ENCODE data around the gene SULT2B1.
"Not testable (repeated sequence)": the region's sequence is repeated elsewhere in the genome, so short reads cannot be mapped to it uniquely, and the experiment has no call there.

SULT2B1 gene

DNA sequence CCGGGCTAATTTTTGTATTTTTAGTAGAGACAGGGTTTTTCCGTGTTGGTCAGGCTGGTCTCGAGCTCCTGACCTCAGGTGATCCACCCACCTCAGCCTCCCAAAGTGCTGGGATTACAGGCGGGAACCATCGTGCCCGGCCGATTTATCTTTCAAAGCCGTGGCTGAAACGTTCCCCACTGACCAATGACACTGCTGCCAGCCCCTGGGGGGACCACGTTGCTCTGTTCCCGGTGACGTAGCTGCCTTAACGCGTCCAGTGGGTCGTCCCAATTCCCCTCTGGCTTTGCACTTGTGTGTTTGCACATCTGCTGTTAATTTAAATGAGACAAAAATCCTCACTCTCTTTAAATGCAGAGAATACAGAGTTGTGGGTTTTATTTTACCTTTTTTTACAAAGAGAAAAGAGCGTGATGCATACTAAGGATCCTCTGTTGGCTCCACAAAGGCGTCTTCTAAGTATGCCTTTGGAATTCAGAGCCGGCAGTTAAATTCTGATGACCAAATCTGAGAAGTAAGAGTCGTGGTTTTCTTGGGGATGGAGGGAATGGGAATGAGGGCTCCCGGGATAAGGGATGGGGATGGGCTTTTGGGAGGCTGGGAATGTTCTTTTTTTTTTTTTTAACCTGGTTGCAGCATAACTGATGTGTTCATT, 21.8 kb upstream of the SULT2B1 start:
- DNase-seq, result no peak

DNA sequence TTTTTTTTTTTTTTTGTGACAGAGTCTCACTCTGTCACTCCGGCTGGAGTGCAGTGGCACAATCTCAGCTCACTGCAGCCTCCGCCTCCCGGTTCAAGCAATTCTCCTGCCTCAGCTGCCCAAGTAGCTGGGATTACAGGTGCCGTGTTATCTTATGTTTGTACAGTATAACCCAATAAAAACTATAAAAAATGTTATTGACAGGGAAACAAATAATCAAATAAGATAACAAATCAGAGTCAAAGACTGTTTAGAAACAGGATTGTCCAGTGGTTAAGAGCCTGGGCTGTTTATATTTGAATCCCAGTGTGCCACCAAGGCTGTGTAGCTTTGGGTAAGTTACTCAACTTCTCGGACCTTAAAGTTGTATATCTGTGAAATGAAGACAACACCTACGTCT, 21.2 kb upstream of the SULT2B1 start:
- DNase-seq, result no peak

DNA sequence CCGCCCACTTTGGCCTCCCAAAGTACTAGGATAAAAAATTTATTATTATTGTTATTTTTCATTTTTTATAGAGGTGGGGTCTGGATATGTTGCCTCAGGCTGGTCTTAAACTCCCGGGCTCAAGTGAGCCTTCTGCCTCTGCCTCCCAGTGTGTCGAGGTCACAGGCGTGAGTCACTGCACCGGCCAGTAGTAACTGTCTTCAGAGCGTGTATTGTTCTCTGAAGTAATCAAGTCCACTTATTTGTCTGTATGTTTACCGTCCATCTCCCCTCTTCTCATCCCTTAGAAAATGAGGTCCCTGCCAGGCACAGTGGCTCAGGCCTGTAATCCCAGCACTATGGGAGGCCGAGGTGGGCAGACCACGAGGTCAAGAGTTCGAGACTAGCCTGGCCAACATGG, 18.2 kb upstream of the SULT2B1 start:
- no peak for DNase-seq

DNA sequence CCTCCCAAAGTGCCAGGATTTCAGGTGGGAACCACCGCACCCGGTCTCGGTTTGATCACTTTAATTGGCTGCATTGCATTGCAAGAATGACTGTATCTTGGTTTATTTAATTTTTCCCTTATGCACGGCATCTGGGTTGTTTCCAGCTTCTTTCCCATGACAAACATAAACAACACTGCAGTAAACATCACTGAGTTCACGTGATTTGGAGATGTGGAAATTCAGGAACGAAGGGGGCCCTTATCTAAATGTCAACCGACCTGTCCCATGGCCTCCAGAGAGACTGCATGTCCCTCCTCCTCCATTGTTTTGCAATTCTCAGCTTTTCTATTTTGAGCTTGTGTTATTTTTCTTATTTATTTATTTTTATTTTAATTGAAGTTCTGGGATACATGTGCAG, 14.4 kb upstream of the SULT2B1 start:
- no peak for DNase-seq

DNA sequence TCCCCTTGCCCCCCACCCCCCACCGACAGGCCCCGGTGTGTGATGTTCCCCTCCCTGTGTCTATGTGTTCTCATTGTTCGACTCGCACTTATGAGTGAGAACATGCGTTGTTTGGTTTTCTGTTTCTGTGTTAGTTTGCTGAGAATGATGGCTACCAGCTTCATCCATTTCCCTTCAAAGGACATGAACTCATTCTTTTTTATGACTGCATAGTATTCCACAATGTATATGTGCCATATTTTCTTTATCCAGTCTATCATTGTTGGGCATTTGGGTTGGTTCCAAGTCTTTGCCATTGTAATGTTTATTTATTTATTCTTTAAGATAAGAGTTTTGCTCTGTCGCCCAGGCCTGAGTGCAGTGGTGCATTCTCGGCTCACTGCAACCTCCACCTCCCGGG, 13.9 kb upstream of the SULT2B1 start:
- not testable (repeated sequence) for DNase-seq

DNA sequence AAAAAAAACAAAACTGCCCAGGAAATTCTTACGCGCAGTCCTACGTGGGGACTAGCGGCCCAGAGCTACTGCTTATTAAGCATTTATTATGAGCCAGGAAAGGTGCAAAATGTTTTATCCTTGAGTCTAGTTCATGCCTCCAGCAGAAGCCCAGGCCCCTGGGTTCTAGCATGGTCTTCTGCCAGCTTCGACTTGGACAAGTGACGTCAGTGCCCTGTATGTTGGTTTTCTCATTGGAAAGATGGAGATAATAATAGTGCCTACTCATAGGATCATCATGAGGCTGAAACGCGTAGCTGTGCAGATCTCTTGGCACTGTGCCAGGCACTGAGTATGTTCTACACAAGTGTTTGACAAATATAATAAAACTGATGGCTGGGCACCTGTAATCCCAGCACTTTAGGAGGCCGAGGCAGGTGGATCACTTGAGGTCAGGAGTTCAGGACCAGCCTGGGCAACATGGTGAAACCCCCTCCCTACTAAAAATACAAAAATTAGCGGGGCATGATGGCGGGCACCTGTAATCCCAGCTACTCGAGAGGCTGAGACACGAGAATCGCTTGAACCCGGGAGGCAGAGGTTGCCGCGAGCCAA, 12.4 kb upstream of the SULT2B1 start:
- peak; percentile 78 for DNase-seq

DNA sequence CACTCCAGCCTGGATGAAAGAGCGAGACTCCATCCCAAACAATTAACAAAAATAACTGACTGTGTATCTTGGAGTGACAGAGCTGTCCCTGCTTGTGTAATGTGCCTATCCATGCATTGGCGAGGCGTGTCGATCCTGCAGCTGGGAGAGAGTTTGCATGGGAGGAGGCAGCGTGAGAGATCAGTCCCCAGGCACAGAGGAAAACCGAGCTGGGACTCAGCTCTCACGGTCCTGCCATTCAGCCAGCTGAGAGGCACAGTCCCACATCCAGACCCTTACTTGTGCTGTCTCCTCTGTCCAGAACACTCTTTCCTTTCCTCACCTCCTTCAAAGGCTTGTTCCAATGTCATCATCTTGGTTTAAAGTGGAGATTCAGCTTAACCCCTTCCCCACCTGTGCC, 11.9 kb upstream of the SULT2B1 start:
- DNase-seq, result peak; percentile 20

DNA sequence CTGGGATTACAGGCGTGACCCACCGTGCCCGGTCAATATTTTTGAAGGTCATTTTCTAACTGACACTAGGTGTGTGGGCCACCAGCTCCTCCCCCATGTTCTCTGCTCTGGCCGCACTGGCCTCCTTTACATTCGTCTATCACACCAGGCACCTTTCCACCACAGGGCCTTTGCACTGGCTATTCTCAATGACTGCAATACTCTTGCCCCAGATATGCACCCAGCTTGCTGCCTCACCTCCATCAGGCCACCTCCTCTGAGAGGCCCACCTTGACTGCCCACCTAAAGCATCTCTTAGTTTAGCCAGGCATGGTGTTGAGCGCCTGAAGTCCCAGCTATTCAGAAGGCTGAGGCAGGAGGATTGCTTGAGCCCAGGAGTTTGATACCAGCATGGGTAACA, 10.2 kb upstream of the SULT2B1 start:
- no peak for DNase-seq

DNA sequence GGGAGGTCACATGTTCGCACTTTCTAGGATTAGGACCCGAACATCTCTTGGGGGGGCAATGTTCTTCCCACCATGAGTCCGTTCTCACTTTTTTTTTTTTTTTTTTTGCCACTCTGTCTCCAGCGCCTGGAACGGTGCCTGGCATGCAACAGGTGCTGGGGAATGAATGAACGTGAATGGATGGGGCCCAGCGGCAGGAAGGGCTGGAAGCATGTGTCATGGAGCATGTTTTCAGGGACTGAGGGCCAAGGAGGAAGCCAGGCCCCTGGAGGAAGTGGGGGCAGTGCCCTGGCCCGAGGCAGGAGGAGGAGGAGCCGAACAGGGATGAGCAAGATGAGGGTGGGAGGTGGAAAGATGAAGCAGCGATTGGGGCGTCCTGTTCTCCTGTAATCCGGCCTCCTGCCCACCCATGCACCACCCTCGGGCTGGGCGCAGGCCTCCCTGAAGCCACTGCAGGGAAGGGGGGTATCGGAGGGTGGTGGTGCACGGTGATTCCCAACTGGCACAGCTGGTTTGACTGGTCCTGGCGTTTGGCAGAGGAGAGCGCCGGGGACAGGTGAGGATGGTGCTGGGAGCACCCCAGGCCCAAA, 8.8 kb upstream of the SULT2B1 start:
- DNase-seq, result peak; percentile 9

DNA sequence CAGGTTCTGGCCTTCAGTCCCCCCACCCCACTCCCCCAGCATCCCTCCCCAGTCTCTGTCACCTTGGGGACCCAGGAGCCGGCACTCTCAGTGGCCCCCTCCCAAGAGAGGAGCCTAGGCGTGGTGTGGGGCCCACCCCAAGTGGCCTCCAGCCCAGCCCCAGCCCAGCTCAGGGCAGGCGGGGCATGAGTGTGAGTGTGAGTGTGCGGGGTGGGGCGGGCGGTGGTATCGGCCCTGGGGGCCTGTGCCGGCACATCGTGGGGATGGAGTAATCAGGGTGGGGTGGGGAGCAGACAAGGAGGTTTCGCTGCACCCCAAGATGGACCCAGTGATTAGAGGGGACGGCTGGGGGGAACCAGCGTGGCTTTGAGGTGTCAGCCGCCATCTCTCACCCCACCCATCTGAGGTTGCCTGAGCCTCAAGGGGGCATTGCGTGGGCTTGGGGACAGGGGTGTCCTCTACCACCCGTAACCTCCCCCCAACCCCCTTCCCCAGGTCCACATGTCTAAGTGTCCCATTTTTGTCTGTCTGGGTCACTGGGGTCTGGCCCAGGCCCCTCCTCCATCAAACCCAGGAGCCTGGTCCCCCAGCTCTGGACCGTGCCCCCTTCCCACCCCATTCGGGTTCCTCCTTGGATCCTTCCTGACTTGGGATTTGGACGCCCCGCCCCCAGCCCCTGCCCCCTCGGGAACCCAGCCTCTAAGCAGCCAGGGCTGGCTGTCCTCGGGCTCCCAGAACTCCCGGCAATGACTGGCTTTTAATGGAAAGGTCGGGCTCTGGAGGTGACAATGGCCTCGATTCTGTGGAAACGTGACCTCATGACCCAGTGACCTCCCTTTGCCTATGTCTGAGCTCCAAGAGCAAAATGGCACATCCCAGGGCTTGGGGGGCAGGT, 6.9 kb upstream of the SULT2B1 start:
- DNase-seq, result no peak

DNA sequence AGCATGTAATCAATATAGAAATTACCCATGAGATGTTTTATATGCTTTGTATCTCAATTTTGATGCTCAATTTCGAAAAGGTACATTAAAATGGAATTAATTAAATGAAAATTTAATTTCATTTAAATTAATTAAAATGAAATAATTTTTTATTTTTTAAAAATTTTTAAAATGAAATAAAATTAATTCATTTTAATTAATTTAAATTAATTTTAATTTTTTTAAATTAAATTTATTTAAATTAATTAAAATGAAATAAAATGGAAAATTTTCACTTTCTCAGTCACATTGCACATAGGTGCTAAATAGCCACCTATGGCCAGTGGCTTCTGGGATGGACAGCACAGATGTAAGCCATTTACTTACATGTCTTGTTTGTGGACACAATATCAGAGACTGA, 4.2 kb upstream of the SULT2B1 start:
- no peak for DNase-seq

DNA sequence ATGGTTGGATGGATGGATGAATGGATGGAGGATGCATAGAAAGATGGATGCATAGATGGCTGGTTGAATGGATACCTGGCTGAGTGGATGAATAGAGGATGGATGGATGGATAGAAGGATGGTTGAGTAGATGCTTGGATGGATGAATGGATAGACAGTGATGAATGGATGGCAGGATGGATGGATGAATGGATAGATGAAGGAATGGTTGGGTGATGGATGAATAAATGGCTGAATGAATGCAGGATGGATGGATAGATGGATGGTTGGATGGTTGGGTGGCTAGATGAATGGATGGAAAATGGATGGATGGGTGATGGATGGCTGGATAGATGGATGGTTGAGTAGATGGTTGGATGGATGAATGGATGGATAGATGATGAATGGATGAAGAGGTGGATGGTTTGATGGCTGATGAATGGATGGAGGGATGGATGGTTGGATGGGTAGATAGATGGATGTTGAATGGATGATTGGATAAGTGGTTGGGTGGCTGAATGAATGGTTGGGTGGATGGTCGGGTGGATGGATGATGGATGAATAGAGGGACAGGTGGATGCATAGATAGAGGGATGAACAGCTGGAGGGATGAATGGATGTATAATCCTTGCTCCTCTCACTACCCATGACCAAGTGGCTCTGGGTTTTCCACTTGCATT, 3.6 kb upstream of the SULT2B1 start:
- no peak for DNase-seq

DNA sequence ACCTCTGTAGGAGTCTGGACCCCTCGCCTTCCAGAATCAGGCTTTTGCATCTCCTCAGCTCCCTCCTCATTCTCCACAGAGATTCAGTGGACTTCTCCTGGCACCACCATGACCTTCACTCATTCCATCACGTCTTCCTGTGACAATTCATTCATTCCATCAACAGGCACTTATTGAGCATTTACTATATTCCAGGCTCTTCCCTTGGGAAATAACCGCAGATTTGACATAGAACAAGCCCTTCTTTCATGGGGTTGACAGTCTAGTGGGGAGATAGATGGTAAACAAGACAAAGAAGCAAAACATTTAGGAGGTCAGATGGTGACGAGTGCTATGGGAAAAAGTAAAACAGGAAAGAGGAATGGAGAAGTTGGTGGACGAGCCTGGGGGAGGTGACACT, 2.6 kb upstream of the SULT2B1 start:
- DNase-seq, result no peak

DNA sequence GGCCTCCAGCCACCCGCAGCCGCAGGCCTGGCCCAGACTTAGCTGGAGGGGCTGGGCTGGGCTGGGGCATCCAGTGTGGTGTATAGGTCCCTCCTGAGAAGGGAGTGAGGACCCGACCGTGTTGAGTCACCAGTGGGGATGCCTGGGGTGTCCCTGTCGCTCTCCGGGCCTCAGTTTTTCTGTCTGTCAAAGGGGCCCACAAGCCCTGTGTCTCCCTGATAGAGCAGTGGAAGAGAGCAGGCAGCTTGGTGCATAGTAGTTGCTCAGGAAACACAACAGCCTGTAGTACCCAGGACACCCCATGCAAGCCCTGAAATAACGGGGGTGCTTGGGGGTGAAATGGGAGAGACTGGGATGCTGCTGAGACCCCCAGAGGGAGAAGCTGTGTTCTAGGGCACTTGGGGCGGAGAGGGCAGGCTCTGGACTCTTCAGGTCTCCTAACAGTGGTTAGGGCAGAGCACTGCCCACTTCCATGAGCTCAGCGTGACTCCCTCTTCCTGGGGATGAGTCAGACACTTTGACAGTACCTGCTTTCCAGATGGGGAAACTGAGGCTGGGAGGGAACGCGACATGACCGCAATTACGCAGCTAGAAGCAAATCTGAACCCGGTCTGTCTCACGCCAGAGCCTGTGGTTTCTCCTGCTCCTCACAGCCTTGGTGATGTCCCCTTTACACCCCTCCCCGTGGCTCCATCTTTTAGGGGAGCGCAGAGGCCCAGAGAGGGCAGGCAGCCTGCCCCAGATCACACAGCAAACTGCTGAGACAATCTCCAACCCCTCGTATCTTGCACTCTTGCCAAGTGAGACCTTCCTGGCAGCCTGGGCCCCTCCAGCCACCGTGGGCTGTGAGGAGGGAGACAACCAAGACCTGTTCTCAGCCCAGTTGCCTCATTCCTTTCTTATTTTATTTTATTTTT, 692 bp downstream of the SULT2B1 start:
- no peak for DNase-seq

DNA sequence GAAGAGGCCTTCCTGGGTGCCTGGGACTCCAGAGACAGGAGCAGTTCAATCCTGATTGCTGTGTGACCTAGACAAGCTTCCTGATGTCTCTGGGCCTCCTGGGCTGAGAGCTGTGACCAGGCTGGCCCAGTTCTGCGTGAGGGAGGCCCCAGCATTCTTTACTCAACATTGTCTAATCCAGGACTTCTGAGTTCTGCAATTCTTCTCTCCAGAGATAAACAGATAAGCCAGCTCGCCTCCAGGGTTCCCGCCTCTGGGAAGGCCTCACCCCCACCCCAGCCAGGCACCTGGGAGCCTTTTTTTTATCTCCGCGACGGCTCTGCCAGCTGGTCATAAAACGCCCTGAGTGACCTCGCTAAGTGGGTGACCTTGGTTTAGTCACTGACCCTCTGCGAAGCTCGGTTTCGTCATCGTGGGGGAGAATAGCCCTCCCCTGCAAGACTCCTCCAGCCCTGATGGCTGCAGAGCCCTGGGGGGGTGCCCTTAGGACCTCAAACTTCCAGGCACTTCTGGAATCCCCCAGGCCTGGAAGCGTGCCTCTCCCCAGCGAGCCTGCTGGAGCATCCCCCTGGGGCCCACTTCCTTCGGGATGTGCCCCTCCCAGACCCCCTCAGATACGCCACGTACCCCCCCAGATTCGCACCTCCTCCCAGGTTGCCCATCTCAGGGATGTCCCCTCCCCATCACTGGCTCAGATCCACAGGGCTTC, 1.9 kb downstream of the SULT2B1 start:
- no peak for DNase-seq

DNA sequence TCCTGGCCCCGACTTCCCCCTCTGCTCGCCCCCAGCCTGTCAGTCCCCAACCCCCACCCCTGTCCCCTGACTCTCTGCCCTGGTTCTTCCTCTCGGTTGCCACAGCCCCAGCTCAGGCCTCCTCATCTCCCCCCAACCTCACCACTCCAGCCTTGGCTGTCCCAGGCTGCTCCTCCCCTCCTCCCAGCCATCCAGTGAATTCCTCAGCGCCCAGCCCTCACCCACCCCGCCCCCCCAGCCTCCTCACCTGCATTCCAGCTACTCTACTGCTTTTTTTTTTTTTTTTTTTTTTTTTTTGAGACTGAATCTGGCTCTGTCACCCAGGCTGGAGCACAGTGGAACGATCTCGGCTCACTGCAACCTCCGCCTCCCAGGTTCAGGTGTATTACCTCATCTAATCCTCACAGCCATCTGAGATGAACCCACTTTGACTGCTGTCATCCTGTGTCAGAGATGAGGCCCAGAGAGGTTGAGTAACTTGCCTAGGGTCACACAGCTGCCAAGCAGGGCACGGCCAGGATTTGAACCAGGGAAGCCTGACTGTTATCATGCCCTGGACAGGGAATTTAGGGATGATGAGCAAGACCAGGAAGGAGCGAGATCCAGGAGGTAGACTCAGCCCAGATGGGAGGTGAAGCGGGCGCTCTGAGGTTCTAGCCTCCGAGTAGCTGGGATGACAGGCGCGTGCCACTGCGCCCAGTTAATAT, 2.6 kb downstream of the SULT2B1 start:
- no peak for DNase-seq

DNA sequence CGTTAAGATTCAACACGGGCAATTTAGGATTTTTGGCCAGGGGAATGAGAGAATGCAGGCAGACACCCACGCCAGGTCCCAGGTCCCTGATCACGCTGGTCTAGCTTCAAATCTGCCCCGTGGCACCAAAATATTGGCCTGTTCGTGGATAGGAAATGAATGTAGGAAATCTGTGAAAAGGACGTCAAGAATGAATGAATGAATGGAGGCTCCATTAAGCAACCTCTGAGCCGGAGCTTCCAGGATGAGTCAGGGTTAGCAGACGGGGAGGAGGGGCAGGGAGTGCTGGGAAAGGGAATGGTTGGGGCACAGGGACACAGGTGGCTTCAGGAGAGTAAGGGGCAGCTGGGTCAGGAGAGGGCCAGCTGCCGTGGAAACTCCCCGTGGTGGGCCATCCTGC, 4.2 kb downstream of the SULT2B1 start:
- DNase-seq, result no peak

DNA sequence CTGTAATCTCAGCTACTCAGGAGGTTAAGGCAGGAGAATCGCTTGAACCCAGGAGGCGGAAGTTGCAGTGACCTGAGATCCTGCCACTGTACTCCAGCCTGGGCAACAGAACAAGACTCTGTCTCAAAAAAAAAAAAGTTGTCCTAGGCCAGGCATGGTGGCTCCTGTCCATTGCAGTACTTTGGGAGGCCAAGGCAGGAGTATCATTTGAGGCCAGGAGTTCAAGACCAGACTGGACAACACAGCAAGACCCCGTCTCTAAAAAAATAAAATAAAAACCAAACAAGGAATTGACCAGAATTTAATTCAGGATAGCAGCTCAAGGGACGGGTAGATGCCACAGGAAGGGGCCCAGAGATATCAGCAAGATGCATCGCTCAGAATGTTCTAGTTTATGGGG, 4.9 kb downstream of the SULT2B1 start:
- no peak for DNase-seq

DNA sequence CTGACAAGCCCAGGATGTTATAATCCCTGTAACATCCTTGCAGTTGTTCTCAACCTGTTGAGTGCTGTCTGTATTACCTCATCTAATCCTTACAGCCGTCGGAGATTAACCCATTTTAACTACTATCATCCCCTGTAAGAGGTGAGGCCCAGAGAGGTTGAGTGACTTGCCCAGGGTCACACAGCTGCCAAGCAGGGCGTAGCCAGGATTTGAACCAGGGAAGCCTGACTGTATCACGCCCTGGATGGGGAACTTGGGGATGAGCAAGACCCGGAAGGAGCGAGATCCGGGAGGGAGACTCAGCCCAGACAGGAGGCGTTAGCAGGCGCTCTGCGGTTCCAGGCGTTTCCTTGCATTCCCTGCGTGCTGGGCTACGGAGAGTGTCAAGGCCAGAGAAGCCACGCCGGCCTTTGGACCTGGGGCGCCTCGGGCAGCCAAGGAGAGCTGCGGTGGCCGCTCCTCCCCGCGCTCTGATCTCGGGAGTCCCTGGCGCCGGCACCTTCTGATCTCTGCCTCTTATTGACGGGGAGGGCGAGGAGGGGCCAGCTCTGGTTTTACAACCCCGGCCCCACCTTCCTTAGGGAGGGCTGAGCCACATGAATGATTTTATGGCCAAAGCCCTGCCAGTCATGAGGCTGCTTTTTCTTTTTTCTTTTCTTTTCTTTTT, 6.2 kb downstream of the SULT2B1 start:
- DNase-seq, result no peak

DNA sequence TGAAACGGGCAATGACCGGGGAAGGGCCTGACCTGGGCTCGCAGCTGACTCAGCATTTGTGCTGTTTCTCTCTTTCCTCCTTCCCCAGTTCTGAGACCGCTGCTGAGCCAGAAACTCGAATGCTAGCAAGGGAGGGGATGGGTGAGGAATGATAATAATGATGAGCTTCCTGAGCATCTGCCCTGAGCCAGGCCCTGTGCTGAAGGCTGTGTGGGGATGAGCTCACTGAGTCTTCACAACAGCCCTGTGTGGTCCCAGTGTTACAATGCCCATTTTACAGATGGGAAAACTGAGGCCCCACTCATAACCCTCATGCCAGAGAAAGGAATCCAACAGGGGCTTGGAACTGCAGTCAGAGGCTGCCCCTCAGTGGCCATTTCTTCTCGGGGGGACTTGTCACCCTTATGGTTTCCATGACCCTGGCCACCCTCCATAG, 8.1 kb downstream of the SULT2B1 start:
- DNase-seq, result no peak

Data from DMS79 treated with DMSO at 0.1 percent for 48 hours (cell line).